ENCODE data around the gene DYNLL1. TPM values are rescaled to one million over a fixed set of nuclear protein-coding genes. Genes with fewer than 3 reads are reported as not detected.
A peak's percentile ranks its signal among the peaks of the same experiment; 100 is the strongest.

Gene DYNLL1
- polyA plus RNA-seq, 1 experiment, result 358 TPM

- peaks cover 3% of the 10 kb centered on the region for H3K36me3 ChIP-seq (ENCODE audit: control insufficient read depth, insufficient read depth, low read length)
- POLR2A ChIA-PET, result interaction anchor here (0.5 to 0.7 kb wide), 3 partner anchors 15 to 125 kb away, joined by 4 to 6 read pairs (median 6); no protein-coding TSS in a partner anchor
- H3K4me3 ChIP-seq (ENCODE audit: low read depth, low read length), result peak overlapping the region; percentile 99
- H3K27me3 ChIP-seq (ENCODE audit: control insufficient read depth, insufficient read depth, low read length), result no peaks in the 10 kb centered on the region
- CTCF ChIA-PET, result interaction anchor here (0.6 to 1.9 kb wide), 5 partner anchors 13 to 269 kb away, joined by 3 to 10 read pairs (median 3); partner anchors contain the start of gene SRSF9
- no peak for DNase-seq (ENCODE audit: low read depth)
- TF ChIP-seq CTCF (IDR thresholded peaks at IDR 0.05; ENCODE audit: insufficient read depth, low read depth, low read length), result 0 out of 2 replicates have a peak, but pooled peaks have one; percentile 18
Measured at GRCh38 chr12:120496413-120497340, 764 bp downstream of the DYNLL1 start.

- TF ChIP-seq CTCF (IDR thresholded peaks at IDR 0.05; ENCODE audit: insufficient read depth, low read depth, low read length), result no peak
- peak overlapping the region; percentile 99 for H3K4me3 ChIP-seq (ENCODE audit: low read depth, low read length)
- peaks cover 3% of the 10 kb centered on the region for H3K36me3 ChIP-seq (ENCODE audit: control insufficient read depth, insufficient read depth, low read length)
- ChIA-PET CTCF (interaction anchor here (1.9 kb wide), 1 partner anchor 28 kb away, joined by 10 read pairs; the partner anchor contains the start of gene SRSF9), POLR2A (no interaction called here)
- H3K27me3 ChIP-seq (ENCODE audit: control insufficient read depth, insufficient read depth, low read length), result no peaks in the 10 kb centered on the region
- no peak for DNase-seq (ENCODE audit: low read depth)
Measured at GRCh38 chr12:120497524-120498150, 1.7 kb downstream of the DYNLL1 start.

GRCh38 chr12:120498870-120499515 lies 3.1 kb downstream of the DYNLL1 start:
- Histone ChIP-seq H3K4me3 (ENCODE audit: low read depth, low read length) (no peak overlapping the region), H3K36me3 (ENCODE audit: control insufficient read depth, insufficient read depth, low read length) (peaks cover 8% of the 10 kb centered on the region), H3K27me3 (ENCODE audit: control insufficient read depth, insufficient read depth, low read length) (no peaks in the 10 kb centered on the region)
- no peak for DNase-seq (ENCODE audit: low read depth)
- TF ChIP-seq CTCF (IDR thresholded peaks at IDR 0.05; ENCODE audit: insufficient read depth, low read depth, low read length), result no peak
- CTCF ChIA-PET, result interaction anchor here (1.0 to 1.4 kb wide), 2 partner anchors 10 to 17 kb away, joined by 3 to 5 read pairs; no protein-coding TSS in a partner anchor
- POLR2A ChIA-PET, result no interaction called here

GRCh38 chr12:120500581-120500980 lies 4.7 kb downstream of the DYNLL1 start:
- no peak for TF ChIP-seq CTCF (IDR thresholded peaks at IDR 0.05; ENCODE audit: insufficient read depth, low read depth, low read length)
- no peak for DNase-seq (ENCODE audit: low read depth)
- ChIA-PET CTCF (no interaction called here), POLR2A (interaction anchor here (0.5 to 0.6 kb wide), 2 partner anchors 33 to 53 kb away, joined by 7 to 9 read pairs; no protein-coding TSS in a partner anchor)
- H3K4me3 ChIP-seq (ENCODE audit: low read depth, low read length), result no peak overlapping the region
- H3K36me3 ChIP-seq (ENCODE audit: control insufficient read depth, insufficient read depth, low read length), result peaks cover 9% of the 10 kb centered on the region
- H3K27me3 ChIP-seq (ENCODE audit: control insufficient read depth, insufficient read depth, low read length), result no peaks in the 10 kb centered on the region

All from BJ (cell line).